IMR-90 (cell line): ENCODE results near the gene NT5DC1. TPM values are rescaled to one million over a fixed set of nuclear protein-coding genes. Genes with fewer than 3 reads are reported as not detected.

Source experiments
- ATAC-seq: fragments of 200-7000 bp; cut with Tn5 transposase; 2 replicates; pipeline ENCODE4 v1.9.1; 2020; ENCODE audit warnings: low read depth, mild to moderate bottlenecking, moderate library complexity
- BruUV-seq: library from RNA; stranded (reverse); fragments of 400-500 nt; replicated peaks from 2 replicates; lab custom pipeline; 2021; lab: Mats Ljungman, UMichigan
- CTCF ChIA-PET: fragments of 300-600 bp; formaldehyde crosslinking; extraction: SDS; loops from one replicate; lab custom pipeline; 2021; ENCODE audit warnings: antibody characterized with exemption; lab: Yijun Ruan, JAX
- POLR2A ChIA-PET: fragments of 300-600 bp; sonication (Branson Sonifier 250); formaldehyde crosslinking; loops from one replicate; lab custom pipeline; 2022; ENCODE audit warnings: antibody characterized with exemption; ENCODE audit not compliant: unreplicated experiment; lab: Charles Lee
- DNase-seq: peaks from one replicate; pipeline ENCODE4 v3.0.0; 2013
- H2AFZ ChIP-seq: replicated peaks from 2 replicates; pipeline ENCODE3; 2013; ENCODE audit warnings: low read length, mild to moderate bottlenecking; ENCODE audit not compliant: poor library complexity
- H2AK5ac ChIP-seq: 2 replicates; pipeline ENCODE4 v1.6.1; 2013; ENCODE audit warnings: low read depth, low read length, inconsistent platforms
- H2AK9ac ChIP-seq: replicated peaks from 2 replicates; pipeline ENCODE3; 2013; ENCODE audit warnings: mild to moderate bottlenecking, low read depth, low read length, moderate library complexity; ENCODE audit not compliant: poor library complexity
- H2BK120ac ChIP-seq: 2 replicates; pipeline ENCODE4 v1.6.1; 2013; ENCODE audit warnings: low read depth, low read length, inconsistent platforms
- H2BK15ac ChIP-seq: 3 replicates; pipeline ENCODE4 v1.6.1; 2013; ENCODE audit warnings: low read depth, low read length, inconsistent platforms
- H2BK20ac ChIP-seq: 2 replicates; pipeline ENCODE4 v1.6.1; 2013; ENCODE audit warnings: low read depth, mild to moderate bottlenecking, inconsistent platforms, low read length, moderate library complexity
- H2BK5ac ChIP-seq: 2 replicates; pipeline ENCODE4 v1.6.1; 2013; ENCODE audit warnings: mild to moderate bottlenecking, low read depth, low read length, inconsistent platforms; ENCODE audit not compliant: poor library complexity, severe bottlenecking
- H3K14ac ChIP-seq: replicated peaks from 2 replicates; pipeline ENCODE4 v1.6.1; 2013; ENCODE audit warnings: low read depth, low read length, inconsistent platforms
- H3K18ac ChIP-seq: 2 replicates; pipeline ENCODE4 v1.6.1; 2013; ENCODE audit warnings: low read depth, low read length, control low read depth
- H3K23ac ChIP-seq: 2 replicates; pipeline ENCODE4 v1.6.1; 2013; ENCODE audit warnings: low read depth, low read length, inconsistent platforms
- H3K27ac ChIP-seq: 2 replicates; pipeline ENCODE4 v1.5.1; 2013; ENCODE audit warnings: mild to moderate bottlenecking, control low read depth, low read length; ENCODE audit not compliant: insufficient read depth
- H3K27me3 ChIP-seq: 2 replicates; pipeline ENCODE4 v1.6.1; 2013; ENCODE audit warnings: low read length; ENCODE audit not compliant: control insufficient read depth, insufficient read depth
- H3K36me3 ChIP-seq: 2 replicates; pipeline ENCODE4 v1.6.1; 2013; ENCODE audit warnings: low read length, mixed read lengths; ENCODE audit not compliant: control insufficient read depth, insufficient read depth
- H3K4ac ChIP-seq: 2 replicates; pipeline ENCODE4 v1.6.1; 2013; ENCODE audit warnings: low read depth, low read length, inconsistent platforms
- H3K4me1 ChIP-seq: 2 replicates; pipeline ENCODE4 v1.6.1; 2013; ENCODE audit warnings: low read length, mixed read lengths; ENCODE audit not compliant: control insufficient read depth, insufficient read depth
- H3K4me2 ChIP-seq: 2 replicates; pipeline ENCODE4 v1.6.1; 2013; ENCODE audit warnings: low read depth, mild to moderate bottlenecking, control low read depth, low read length, moderate library complexity
- H3K4me3 ChIP-seq: 2 replicates; pipeline ENCODE4 v1.5.1; 2013; ENCODE audit warnings: low read depth, mild to moderate bottlenecking, control low read depth, low read length, moderate library complexity; ENCODE audit not compliant: insufficient read depth
- H3K56ac ChIP-seq: 2 replicates; pipeline ENCODE4 v1.6.1; 2013; ENCODE audit warnings: low read length, inconsistent platforms; ENCODE audit not compliant: insufficient read depth; ENCODE audit errors: extremely low read depth
- H3K79me1 ChIP-seq, 2 experiments: 2 replicates each; pipeline ENCODE4 v1.6.1; 2013; ENCODE audit warnings: low read length in 2 of 2, inconsistent platforms in 1 of 2, low read depth in 1 of 2
- H3K9ac ChIP-seq: 2 replicates; pipeline ENCODE4 v1.6.1; 2013; ENCODE audit warnings: low read depth, low read length, control low read depth
- H3K9me1 ChIP-seq: 2 replicates; pipeline ENCODE4 v1.6.1; 2013; ENCODE audit warnings: low read length, inconsistent platforms; ENCODE audit not compliant: insufficient read depth
- H3K9me3 ChIP-seq: 2 replicates; pipeline ENCODE4 v1.6.1; 2013; ENCODE audit warnings: low read length; ENCODE audit not compliant: control insufficient read depth, insufficient read depth
- H4K20me1 ChIP-seq: 2 replicates; pipeline ENCODE4 v1.6.1; 2013; ENCODE audit warnings: low read length, inconsistent platforms; ENCODE audit not compliant: insufficient read depth
- H4K5ac ChIP-seq: 2 replicates; pipeline ENCODE4 v1.6.1; 2013; ENCODE audit warnings: mild to moderate bottlenecking, low read depth, low read length, control low read depth
- H4K8ac ChIP-seq, 2 experiments: 2 replicates each; pipeline ENCODE4 v1.6.1; 2013; ENCODE audit warnings: low read depth in 2 of 2, low read length in 2 of 2, control low read depth in 1 of 2, inconsistent platforms in 1 of 2
- H4K91ac ChIP-seq: 2 replicates; pipeline ENCODE4 v1.6.1; 2013; ENCODE audit warnings: low read depth, low read length, inconsistent platforms; ENCODE audit not compliant: insufficient read depth
- RAD21 ChIP-seq: IDR thresholded peaks from 2 replicates; pipeline ENCODE4 v1.6.1; 2012; ENCODE audit warnings: low read length, improper control_type of control experiment
- SMC3 ChIP-seq: fragments of 150-350 bp; IDR thresholded peaks from 2 replicates; pipeline ENCODE4 v1.6.1; 2016; ENCODE audit warnings: low read depth, mild to moderate bottlenecking, antibody characterized with exemption, low read length, moderate library complexity
- WGBS, 2 experiments: methylation state at CpG; one replicate each; pipeline versions ENCODE4 v1.1.5 to v1.1.7; 2013; ENCODE audit warnings: missing lambda C conversion rate in 2 of 2; ENCODE audit not compliant: insufficient read length in 1 of 2; ENCODE audit errors: extremely low coverage in 2 of 2; 5-methylcytosine and 5-hydroxymethylcytosine counted together
- dilution Hi-C: fragments of 300-500 bp; cut with HindIII; formaldehyde crosslinking; loops from one replicate; pipeline ENCODE4 v1.14.3; 2018; ENCODE audit warnings: low sequenced_read_pairs; ENCODE audit not compliant: unreplicated experiment
- in situ Hi-C: fragments of 300-500 bp; cut with MboI; formaldehyde crosslinking; loops from 3 replicates; pipeline ENCODE4 v1.14.3; 2019; ENCODE audit warnings: low sequenced_read_pairs, inconsistent platforms, mixed read lengths
- intact Hi-C: fragments of 100-400 bp; cut with micrococcal nuclease; formaldehyde crosslinking; loops from 2 replicates; pipeline ENCODE4 v1.10.0; 2022
- polyA plus RNA-seq, 3 experiments: library from polyadenylated mRNA; depleted of rRNA; stranded (reverse); fragments of >200 nt; gene quantifications; 2 replicates each; pipeline ENCODE4 v1.2.3, GENCODE V29; 2012; ENCODE audit warnings: low replicate concordance in 1 of 3
- total RNA-seq: library from RNA; depleted of rRNA; stranded (reverse); fragments of >200 nt; gene quantifications from 2 replicates; pipeline ENCODE4 v1.2.3, GENCODE V29; 2012

The NT5DC1 gene
- total and polyA plus RNA-seq, 2 of the 4 experiments (the other 2 are of a cell fraction): 11.7 to 16.8 TPM

GRCh38 chr6:116113386-116113785 lies 12.7 kb downstream of the NT5DC1 start:
- Histone ChIP-seq H2BK5ac (no peak overlapping the region), H3K4ac (no peak overlapping the region), H4K91ac (no peak overlapping the region), H3K9ac (no peak overlapping the region), H2BK120ac (no peak overlapping the region), H3K36me3 (peaks cover 17% of the 10 kb centered on the region), H3K56ac (no peak overlapping the region), H3K79me1 (no peaks in the 10 kb centered on the region), H2BK20ac (no peak overlapping the region), H4K8ac (no peak overlapping the region), H3K4me1 (no peaks in the 10 kb centered on the region), H3K9me1 (no peaks in the 10 kb centered on the region; the same call in 1 of the 2 replicates), H2AK9ac (no peak overlapping the region), H3K14ac (no peak overlapping the region), H3K27ac (no peak overlapping the region), H2AFZ (no peak overlapping the region), H3K4me3 (no peak overlapping the region), H4K20me1 (no peaks in the 10 kb centered on the region), H4K5ac (no peak overlapping the region), H3K23ac (no peak overlapping the region), H2AK5ac (no peak overlapping the region), H3K27me3 (no peaks in the 10 kb centered on the region), H3K18ac (no peak overlapping the region), H3K4me2 (no peak overlapping the region), H3K9me3 (no peaks in the 10 kb centered on the region), H2BK15ac (no peak overlapping the region)
- no peak for TF ChIP-seq SMC3
- TF ChIP-seq RAD21: no peak
- no TSS peak for BruUV-seq
- 100% methylated on average over 1 of the region's 2 CpGs; no CpG with 5 or more reads in 1 of the 2 experiments for WGBS, 2 experiments
- CTCF ChIA-PET: no interaction called here
- in situ Hi-C loops (no loop called here), dilution Hi-C loops (no loop called here), intact Hi-C loops (no loop called here)
- POLR2A ChIA-PET: no interaction called here
- no peak for ATAC-seq
- DNase-seq: no peak
